Effector memory CD4-positive, alpha-beta T cell (primary cell): ENCODE data around the gene PAFAH1B1.
"Not testable (repeated sequence)": the region's sequence is repeated elsewhere in the genome, so short reads cannot be mapped to it uniquely, and the experiment has no call there.

ENCODE experiments used
- DNase-seq, 3 donors: peaks; one replicate each; pipeline ENCODE4 v3.0.0-alpha.2; 2020
- H3K27ac ChIP-seq: 2 replicates; pipeline ENCODE4 v1.7.0; 2013; ENCODE audit warnings: mild to moderate bottlenecking, low read length, moderate library complexity; ENCODE audit not compliant: insufficient read depth, poor library complexity, severe bottlenecking
- H3K27me3 ChIP-seq: replicated peaks from 2 replicates; pipeline ENCODE4 v1.7.0; 2013; ENCODE audit warnings: mild to moderate bottlenecking, low read length; ENCODE audit not compliant: insufficient read depth, control insufficient read depth, poor library complexity, severe bottlenecking
- H3K36me3 ChIP-seq: 2 replicates; pipeline ENCODE4 v1.7.0; 2013; ENCODE audit warnings: mild to moderate bottlenecking, low read length, moderate library complexity; ENCODE audit not compliant: control insufficient read depth, insufficient read depth
- H3K4me1 ChIP-seq: 2 replicates; pipeline ENCODE4 v1.7.0; 2013; ENCODE audit warnings: low read length, mild to moderate bottlenecking; ENCODE audit not compliant: control insufficient read depth, insufficient read depth, poor library complexity, severe bottlenecking
- H3K4me3 ChIP-seq: 2 replicates; pipeline ENCODE4 v1.7.0; 2013; ENCODE audit warnings: low read length, low read depth, mild to moderate bottlenecking; ENCODE audit not compliant: insufficient read depth, poor library complexity, severe bottlenecking
- H3K9me3 ChIP-seq: 2 replicates; pipeline ENCODE4 v1.7.0; 2013; ENCODE audit warnings: mild to moderate bottlenecking, low read length, moderate library complexity; ENCODE audit not compliant: control insufficient read depth

PAFAH1B1 gene

DNA sequence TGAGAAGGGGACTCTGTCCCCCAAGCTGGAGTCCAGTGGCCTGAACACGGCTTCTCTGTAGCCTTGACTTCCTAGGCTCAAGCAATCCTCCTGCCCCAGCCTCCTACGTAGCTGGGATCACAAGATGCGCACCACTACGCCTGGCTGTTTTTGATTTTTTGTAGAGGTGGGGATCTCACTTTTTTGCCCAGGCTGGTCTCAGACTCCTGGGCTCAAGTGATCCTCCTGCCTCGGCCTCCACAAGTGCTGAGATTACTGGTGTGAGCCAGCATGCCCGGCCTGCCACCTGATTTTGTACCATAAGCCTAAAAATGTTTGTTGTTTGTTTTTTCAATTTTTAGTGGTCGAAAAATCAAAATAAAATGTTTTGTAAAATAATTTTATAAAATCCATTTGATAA lies 19.2 kb downstream of the PAFAH1B1 start:
- Histone ChIP-seq H3K36me3 (no peaks in the 10 kb centered on the region), H3K9me3 (no peaks in the 10 kb centered on the region), H3K27me3 (no peaks in the 10 kb centered on the region), H3K4me1 (peaks cover 12% of the 10 kb centered on the region), H3K27ac (no peak overlapping the region), H3K4me3 (no peak overlapping the region)
- no peak for DNase-seq

DNA sequence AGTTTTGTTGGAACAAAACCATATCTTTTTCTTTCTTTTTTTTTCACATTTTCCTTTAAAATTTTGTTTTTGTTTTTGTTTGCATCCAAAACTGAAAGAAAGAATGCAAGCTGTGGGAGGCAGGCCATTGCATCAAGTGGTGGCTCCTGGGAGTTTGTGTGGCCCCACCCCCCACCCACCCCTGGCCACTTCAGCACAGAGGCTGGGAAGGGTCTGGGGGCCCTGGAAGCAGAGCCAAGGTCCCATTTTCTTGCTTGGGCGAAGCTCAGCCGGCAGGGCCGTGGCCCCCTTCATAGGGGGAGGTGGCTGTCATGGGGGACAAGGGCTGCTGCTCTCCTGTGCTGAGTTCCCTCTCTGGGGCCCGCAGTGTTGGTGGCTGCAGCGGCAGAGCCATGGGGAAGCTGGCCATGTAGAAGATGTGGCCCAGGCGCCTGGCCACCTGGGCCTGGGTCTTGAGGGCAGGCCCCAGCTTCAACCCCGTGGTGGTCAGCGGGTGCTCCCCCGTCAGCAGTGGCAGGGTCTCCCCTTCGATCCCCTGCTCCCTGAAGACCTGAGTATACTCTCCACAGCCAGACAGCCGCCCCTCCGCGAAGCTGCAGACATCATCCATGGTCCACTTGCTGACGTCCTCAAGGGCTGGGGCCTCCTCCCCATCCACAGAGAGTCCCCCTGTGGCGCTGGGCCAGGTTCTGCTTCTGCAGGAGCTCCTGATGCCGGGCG lies 19.8 kb downstream of the PAFAH1B1 start:
- H3K36me3 ChIP-seq, result no peaks in the 10 kb centered on the region
- no peaks in the 10 kb centered on the region for H3K27me3 ChIP-seq
- no peak overlapping the region for H3K27ac ChIP-seq
- H3K9me3 ChIP-seq, result no peaks in the 10 kb centered on the region
- H3K4me1 ChIP-seq, result peaks cover 9% of the 10 kb centered on the region
- no peak for DNase-seq
- no peak overlapping the region for H3K4me3 ChIP-seq

GRCh38 chr17:2615882-2616281 lies 22.4 kb downstream of the PAFAH1B1 start:
- Histone ChIP-seq H3K36me3 (no peaks in the 10 kb centered on the region), H3K27ac (no peak overlapping the region), H3K27me3 (no peaks in the 10 kb centered on the region), H3K4me1 (peaks cover 6% of the 10 kb centered on the region), H3K4me3 (no peak overlapping the region), H3K9me3 (no peaks in the 10 kb centered on the region)
- no peak for DNase-seq

- DNase-seq, result no peak
- H3K27ac ChIP-seq, result no peak overlapping the region
Observed at GRCh38 chr17:2621241-2621640, 27.8 kb downstream of the PAFAH1B1 start.

DNA sequence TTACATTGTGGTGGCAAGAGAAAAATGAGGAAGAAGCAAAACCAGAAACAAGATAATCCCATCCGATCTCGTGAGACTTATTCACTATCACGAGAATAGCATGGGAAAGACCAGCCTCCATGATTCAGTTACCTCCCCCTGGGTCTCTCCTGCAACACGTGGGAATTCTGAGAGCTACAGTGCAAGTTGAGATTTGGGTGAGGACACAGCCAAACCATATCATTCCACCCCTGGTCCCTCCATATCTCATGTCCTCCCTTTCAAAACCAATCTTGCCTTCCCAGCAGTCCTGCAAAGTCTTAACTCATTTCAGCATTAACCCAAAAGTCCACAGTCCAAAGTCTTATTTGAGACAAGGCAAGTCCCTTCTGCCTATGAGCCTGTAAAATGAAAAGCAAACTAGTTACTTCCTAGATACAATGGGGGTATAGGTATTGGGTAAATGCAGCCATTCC lies 28.5 kb downstream of the PAFAH1B1 start:
- not testable (repeated sequence) for H3K27ac ChIP-seq, H3K27me3 ChIP-seq, H3K4me1 ChIP-seq, H3K4me3 ChIP-seq, H3K36me3 ChIP-seq, H3K9me3 ChIP-seq, DNase-seq

More at GRCh38 chr17:2621241-2621640, 27.8 kb downstream of the PAFAH1B1 start:
- peaks cover 4% of the 10 kb centered on the region for H3K4me1 ChIP-seq
- H3K36me3 ChIP-seq, result peaks cover 5% of the 10 kb centered on the region
- H3K9me3 ChIP-seq, result no peaks in the 10 kb centered on the region
- no peak overlapping the region for H3K4me3 ChIP-seq
- H3K27me3 ChIP-seq, result no peaks in the 10 kb centered on the region

GRCh38 chr17:2622721-2623301 lies 29.4 kb downstream of the PAFAH1B1 start:
- H3K4me1 ChIP-seq, H3K36me3 ChIP-seq, DNase-seq, H3K4me3 ChIP-seq, H3K9me3 ChIP-seq, H3K27ac ChIP-seq, H3K27me3 ChIP-seq: not testable (repeated sequence)

DNA sequence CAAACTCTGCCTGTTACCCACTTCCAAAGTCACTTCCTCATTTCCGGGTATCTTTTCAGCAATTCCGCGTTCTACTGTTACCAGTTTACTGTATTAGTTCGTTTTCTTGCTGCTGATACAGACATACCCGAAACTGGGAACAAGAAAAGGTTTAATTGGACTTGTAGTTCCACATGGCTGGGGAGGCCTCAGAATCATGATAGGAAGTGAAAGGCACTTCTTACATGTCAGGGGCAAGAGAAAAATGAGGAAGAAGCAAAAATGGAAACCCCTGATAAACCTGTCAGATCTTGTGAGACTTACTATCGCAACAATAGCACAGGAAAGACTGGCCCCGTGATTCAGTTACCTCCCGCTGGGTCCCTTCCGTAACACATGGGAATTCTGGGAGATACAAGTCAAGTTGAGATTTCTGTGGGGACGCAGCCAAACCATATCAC lies 30.9 kb downstream of the PAFAH1B1 start:
- Histone ChIP-seq H3K27ac (no peak overlapping the region), H3K27me3 (no peaks in the 10 kb centered on the region), H3K4me3 (no peak overlapping the region), H3K9me3 (no peaks in the 10 kb centered on the region), H3K36me3 (peaks cover 5% of the 10 kb centered on the region), H3K4me1 (peaks cover 4% of the 10 kb centered on the region)
- no peak for DNase-seq

- H3K4me3 ChIP-seq, DNase-seq, H3K9me3 ChIP-seq, H3K27ac ChIP-seq, H3K27me3 ChIP-seq, H3K36me3 ChIP-seq: not testable (repeated sequence)
- peaks cover 17% of the 10 kb centered on the region for H3K4me1 ChIP-seq
Observed at GRCh38 chr17:2626626-2627219, 33.3 kb downstream of the PAFAH1B1 start.

DNA sequence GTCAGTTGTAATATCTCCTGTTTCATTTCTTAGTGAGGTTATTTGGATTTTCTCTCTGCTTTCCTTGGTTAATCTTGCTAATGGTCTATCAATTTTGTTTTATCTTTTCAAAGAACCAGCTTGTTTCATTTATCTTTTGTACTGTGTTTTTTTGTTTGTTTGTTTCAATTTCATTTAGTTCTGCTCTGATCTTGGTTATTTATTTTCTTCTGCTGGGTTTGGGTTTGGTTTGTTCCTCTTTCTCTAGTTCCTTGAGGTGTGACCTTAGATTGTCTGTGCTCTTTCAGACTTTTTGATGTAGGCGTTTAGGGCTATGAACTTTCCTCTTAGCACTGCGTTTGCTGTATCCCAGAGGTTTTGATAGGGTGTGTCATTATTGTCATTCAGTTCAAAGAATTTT lies 35.5 kb downstream of the PAFAH1B1 start:
- H3K27me3 ChIP-seq, DNase-seq, H3K36me3 ChIP-seq, H3K4me3 ChIP-seq, H3K9me3 ChIP-seq, H3K27ac ChIP-seq: not testable (repeated sequence)
- H3K4me1 ChIP-seq, result peaks cover 17% of the 10 kb centered on the region

DNA sequence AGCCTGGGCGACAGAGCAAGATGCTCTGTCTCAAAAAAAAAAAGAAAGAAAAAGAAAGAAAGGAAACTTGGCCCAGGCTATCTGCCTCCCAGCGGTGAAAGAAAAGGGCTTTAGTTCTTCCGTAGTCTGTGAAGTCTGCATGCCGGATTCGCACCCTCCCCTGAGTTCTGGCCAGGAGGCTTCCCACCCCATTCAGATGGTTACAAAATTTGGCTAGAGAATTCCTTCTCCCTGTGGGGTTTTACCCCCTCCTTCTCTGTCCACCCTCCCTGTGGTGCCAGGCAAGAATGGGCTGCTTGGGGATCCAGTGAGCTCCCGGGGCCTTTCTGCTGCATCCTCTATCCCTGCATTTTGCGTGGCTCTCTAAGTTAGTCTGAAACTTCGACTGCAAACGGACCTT lies 37.8 kb downstream of the PAFAH1B1 start:
- no peak for DNase-seq
- H3K27me3 ChIP-seq, result no peaks in the 10 kb centered on the region
- H3K36me3 ChIP-seq, result no peaks in the 10 kb centered on the region
- no peak overlapping the region for H3K4me3 ChIP-seq
- no peak overlapping the region for H3K27ac ChIP-seq
- H3K9me3 ChIP-seq, result no peaks in the 10 kb centered on the region
- peaks cover 13% of the 10 kb centered on the region for H3K4me1 ChIP-seq
